Subcutaneous adipose tissue (tissue), 4 donors: ENCODE data around the gene SGPL1. TPM values are rescaled to one million over a fixed set of nuclear protein-coding genes. Genes with fewer than 3 reads are reported as not detected.

Experiments
- total RNA-seq, 4 donors: library from RNA; depleted of rRNA; stranded (reverse); fragments of >200 nt; gene quantifications; one replicate each; pipeline ENCODE4 v1.1.0, GENCODE V29; 2016
- TF ChIP-seq, protein P1 (sequence below): fragments of 450-650 bp; IDR thresholded peaks from one replicate; pipeline ENCODE4 v1.5.1; 2016; ENCODE audit warnings: low read depth, mild to moderate bottlenecking, control low read depth, antibody characterized with exemption, moderate library complexity

Gene SGPL1
- total RNA-seq, 4 donors from 2014 or later: 25.9 to 52.6 (median 42.0) TPM

DNA sequence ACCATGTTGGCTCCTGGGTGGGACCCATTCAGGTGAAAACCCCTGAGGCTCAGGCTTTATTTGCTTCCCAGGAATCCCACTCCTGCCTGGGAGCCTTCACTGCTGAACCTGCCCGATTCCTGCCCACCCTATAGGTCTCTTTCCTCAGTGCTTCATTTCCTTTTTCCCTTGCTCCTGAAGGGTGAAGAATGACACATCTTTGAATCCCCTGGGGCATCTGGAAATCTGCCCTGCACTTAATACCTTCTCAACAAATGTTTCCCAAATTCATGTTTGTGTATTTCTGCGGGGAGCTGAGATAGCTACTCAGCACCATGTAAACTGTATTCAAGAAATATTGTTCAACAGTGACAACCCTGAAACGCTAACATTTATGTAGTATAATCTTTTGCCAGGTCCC lies 82.9 kb downstream of the SGPL1 start:
- TF ChIP-seq, protein P1, sequence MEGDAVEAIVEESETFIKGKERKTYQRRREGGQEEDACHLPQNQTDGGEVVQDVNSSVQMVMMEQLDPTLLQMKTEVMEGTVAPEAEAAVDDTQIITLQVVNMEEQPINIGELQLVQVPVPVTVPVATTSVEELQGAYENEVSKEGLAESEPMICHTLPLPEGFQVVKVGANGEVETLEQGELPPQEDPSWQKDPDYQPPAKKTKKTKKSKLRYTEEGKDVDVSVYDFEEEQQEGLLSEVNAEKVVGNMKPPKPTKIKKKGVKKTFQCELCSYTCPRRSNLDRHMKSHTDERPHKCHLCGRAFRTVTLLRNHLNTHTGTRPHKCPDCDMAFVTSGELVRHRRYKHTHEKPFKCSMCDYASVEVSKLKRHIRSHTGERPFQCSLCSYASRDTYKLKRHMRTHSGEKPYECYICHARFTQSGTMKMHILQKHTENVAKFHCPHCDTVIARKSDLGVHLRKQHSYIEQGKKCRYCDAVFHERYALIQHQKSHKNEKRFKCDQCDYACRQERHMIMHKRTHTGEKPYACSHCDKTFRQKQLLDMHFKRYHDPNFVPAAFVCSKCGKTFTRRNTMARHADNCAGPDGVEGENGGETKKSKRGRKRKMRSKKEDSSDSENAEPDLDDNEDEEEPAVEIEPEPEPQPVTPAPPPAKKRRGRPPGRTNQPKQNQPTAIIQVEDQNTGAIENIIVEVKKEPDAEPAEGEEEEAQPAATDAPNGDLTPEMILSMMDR: no peak

DNA sequence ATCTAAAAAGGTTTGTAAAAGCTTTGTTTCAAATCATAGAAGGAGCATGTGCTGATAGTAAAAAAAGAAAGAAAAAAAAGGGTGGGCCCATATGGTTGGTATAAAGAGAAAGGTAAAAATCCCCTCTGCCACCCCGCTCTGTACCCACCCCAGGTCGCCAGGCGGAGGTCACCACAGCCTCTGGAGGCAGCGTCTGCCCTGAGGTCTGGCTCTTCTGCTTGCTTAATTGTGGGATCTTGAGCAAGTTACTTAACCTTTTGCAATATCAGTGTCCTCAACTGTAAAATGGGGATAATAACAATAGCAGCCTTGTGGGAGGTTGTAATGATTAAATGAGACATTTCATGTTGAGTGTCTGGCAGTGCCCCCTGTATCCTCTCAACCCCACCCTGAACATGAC lies 83.3 kb downstream of the SGPL1 start:
- TF ChIP-seq, protein P1: no peak

GRCh38 chr10:70901276-70901878 lies 85.6 kb downstream of the SGPL1 start:
- TF ChIP-seq, protein P1: no peak

DNA sequence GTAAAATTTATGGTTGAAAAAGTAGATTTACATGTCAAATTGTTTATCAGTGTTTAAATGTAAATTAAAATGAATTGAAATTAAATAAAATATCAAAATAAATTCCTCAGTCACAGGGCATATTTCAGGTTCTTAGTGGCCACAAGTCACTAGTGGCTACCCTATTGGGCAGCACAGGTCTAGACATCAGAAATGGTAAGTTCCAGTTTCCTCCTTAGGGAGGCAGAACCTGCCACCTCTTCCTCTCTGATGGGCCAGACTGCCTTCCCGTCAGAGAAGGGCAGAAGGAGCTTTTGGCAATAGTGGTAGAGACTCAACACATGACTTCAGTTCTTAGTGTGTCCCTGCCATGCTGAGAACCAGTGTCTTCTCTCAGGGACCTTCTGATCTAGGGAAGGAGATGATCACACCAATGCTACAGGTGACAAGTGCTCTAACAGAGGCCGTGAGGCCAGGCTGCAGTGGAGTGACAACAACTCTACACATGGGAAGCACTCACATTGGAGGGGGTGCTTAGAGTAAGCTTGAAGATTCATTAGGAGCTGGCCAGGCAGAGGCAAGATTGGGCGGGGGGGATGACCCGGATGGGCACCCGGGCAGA lies 87.0 kb downstream of the SGPL1 start:
- TF ChIP-seq, protein P1: no peak

- TF ChIP-seq, protein P1: no peak
Observed at GRCh38 chr10:70903262-70903921, 87.6 kb downstream of the SGPL1 start.

- TF ChIP-seq, protein P1: no peak
Observed at GRCh38 chr10:70905071-70906021, 89.6 kb downstream of the SGPL1 start.
